Measurements from ENCODE around the gene NELFCD. TPM values are rescaled to one million over a fixed set of nuclear protein-coding genes. Genes with fewer than 3 reads are reported as not detected.

Gene NELFCD
- total and polyA plus RNA-seq, 2 donors = 40.6 to 42.7 TPM

DNA sequence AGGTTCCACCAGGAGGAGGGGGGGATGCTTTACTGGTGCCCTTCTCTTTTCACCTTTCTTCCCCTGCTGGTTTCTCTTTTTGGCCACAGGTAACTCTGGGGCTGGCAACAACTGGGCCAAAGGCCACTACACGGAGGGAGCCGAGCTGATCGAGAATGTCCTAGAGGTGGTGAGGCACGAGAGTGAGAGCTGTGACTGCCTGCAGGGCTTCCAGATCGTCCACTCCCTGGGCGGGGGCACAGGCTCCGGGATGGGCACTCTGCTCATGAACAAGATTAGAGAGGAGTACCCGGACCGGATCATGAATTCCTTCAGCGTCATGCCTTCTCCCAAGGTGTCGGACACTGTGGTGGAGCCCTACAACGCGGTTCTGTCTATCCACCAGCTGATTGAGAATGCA, 42.6 kb downstream of the NELFCD start:
- H3K4me3 ChIP-seq (ENCODE audit: low read depth, low read length) = no peak overlapping the region
- peaks cover 2% of the 10 kb centered on the region for H3K36me3 ChIP-seq (ENCODE audit: insufficient read depth)
- H3K27ac ChIP-seq (ENCODE audit: low read depth) = no peak overlapping the region
- H3K4me1 ChIP-seq (ENCODE audit: insufficient read depth) = no peaks in the 10 kb centered on the region
- WGBS = 95% methylated on average over 13 of the region's 13 CpGs
- no peak for DNase-seq (ENCODE audit: extremely low spot score)

- WGBS = 96% methylated on average over 24 of the region's 24 CpGs
These were observed 43.1 kb downstream of the NELFCD start for GRCh38 chr20:59024111-59024530.

DNA sequence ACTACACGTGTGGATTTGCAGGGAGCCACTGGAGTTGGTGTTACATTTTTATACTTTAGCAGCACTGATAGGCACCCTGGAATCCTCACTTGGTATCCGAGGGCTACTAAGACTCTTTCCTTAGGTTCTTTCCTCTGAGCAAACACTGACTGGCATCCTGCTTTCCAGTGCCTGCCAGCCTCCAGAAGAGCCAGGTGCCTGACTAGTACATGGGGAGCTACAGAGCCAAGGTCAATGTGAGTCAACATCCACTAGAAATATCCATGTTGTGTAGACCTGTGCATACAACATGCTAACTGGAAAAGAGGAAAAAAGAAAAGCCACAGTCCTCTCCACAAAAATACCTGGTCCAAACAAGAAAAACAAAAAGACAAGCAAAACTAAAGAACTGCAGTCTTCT, 44.0 kb downstream of the NELFCD start:
- Histone ChIP-seq H3K4me3 (ENCODE audit: low read depth, low read length) (no peak overlapping the region), H3K27ac (ENCODE audit: low read depth) (no peak overlapping the region), H3K4me1 (ENCODE audit: insufficient read depth) (no peaks in the 10 kb centered on the region), H3K36me3 (ENCODE audit: insufficient read depth) (peaks cover 2% of the 10 kb centered on the region)
- no peak for DNase-seq (ENCODE audit: extremely low spot score)
- WGBS = 62% methylated on average over 2 of the region's 2 CpGs

More at GRCh38 chr20:59024111-59024530, 43.1 kb downstream of the NELFCD start:
- DNase-seq (ENCODE audit: extremely low spot score) = no peak
- H3K4me3 ChIP-seq (ENCODE audit: low read depth, low read length) = no peak overlapping the region
- no peak overlapping the region for H3K27ac ChIP-seq (ENCODE audit: low read depth)
- peaks cover 2% of the 10 kb centered on the region for H3K36me3 ChIP-seq (ENCODE audit: insufficient read depth)
- no peaks in the 10 kb centered on the region for H3K4me1 ChIP-seq (ENCODE audit: insufficient read depth)

GRCh38 chr20:59025511-59025910, 44.5 kb downstream of the NELFCD start:
- no peak overlapping the region for H3K4me3 ChIP-seq (ENCODE audit: low read depth, low read length)
- no peak for DNase-seq (ENCODE audit: extremely low spot score)
- WGBS = 91% methylated on average over 4 of the region's 4 CpGs
- no peaks in the 10 kb centered on the region for H3K4me1 ChIP-seq (ENCODE audit: insufficient read depth)
- peaks cover 2% of the 10 kb centered on the region for H3K36me3 ChIP-seq (ENCODE audit: insufficient read depth)
- no peak overlapping the region for H3K27ac ChIP-seq (ENCODE audit: low read depth)

DNA sequence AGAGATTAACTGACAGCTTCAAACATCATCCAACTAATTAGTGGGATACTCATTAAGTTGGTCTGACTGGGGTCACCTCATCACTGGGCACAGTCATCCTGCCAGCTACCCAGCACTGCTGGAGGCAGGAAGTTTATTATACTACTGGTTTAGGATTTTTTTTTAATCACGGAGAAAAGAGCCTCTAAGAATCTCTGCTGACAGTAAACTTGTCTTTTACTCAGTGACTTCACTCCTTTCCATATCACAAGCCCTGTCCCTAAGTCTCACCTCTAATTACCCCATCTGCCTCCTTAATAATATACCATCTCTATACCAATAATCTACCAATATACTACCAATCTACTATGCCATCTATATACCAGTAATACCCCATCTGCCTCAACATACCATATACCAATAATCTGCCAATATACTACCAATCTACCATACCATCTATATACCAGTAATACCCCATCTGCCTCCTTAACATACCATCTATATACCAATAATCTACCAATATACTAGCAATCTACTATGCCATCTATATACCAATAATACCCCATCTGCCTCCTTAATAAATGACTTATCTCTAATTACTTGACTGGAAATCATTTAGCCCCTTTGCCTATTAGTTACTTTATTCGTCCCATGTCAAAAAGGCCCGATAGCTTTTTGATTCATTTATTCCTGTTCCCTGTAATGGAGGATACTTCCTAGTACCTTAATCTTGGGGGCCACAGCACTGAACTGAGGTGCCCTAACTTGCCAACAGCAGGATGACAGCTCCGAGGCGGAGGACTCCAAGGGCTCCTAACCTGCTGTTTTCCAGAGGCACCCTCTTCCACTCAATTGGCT, 46.1 kb downstream of the NELFCD start:
- Histone ChIP-seq H3K36me3 (ENCODE audit: insufficient read depth) (peaks cover 2% of the 10 kb centered on the region), H3K4me3 (ENCODE audit: low read depth, low read length) (no peak overlapping the region), H3K4me1 (ENCODE audit: insufficient read depth) (peaks cover 2% of the 10 kb centered on the region), H3K27ac (ENCODE audit: low read depth) (no peak overlapping the region)
- 77% methylated on average over 5 of the region's 5 CpGs for WGBS
- DNase-seq (ENCODE audit: extremely low spot score) = no peak

DNA sequence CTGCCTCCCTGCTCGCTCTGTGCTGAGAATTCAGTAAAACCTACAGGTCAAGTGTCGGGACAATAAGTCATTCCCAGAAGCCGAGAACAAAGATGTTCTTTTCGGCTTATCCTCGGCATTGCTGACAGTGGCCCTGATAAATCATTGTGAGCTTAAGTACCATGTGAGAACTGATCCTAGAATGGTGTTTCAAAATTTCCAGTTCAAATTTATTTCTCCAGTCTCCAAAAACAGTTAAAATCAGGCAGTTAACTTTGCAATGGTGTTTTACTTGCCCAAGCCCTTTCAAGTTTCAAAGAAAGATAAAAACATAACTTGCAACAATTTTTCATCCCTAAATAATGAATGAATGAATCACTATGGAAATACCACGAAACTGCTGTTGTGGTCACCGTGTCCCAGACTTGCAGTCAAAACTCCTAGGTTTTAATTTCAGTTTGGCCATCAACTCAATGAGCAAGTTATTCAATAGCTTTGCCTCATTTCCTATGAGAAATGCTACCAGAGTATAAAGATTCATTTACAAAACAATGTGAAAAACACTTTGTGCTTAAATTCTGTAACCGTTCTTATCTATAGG, 46.8 kb downstream of the NELFCD start:
- Histone ChIP-seq H3K4me1 (ENCODE audit: insufficient read depth) (peaks cover 2% of the 10 kb centered on the region), H3K4me3 (ENCODE audit: low read depth, low read length) (no peak overlapping the region), H3K36me3 (ENCODE audit: insufficient read depth) (peaks cover 2% of the 10 kb centered on the region), H3K27ac (ENCODE audit: low read depth) (no peak overlapping the region)
- 72% methylated on average over 8 of the region's 8 CpGs for WGBS
- DNase-seq (ENCODE audit: extremely low spot score) = no peak

- H3K27ac ChIP-seq (ENCODE audit: low read depth) = no peak overlapping the region
- DNase-seq (ENCODE audit: extremely low spot score) = no peak
- no peak overlapping the region for H3K4me3 ChIP-seq (ENCODE audit: low read depth, low read length)
- peaks cover 2% of the 10 kb centered on the region for H3K4me1 ChIP-seq (ENCODE audit: insufficient read depth)
- peaks cover 2% of the 10 kb centered on the region for H3K36me3 ChIP-seq (ENCODE audit: insufficient read depth)
- 36% methylated on average over 2 of the region's 2 CpGs for WGBS
These were observed 47.8 kb downstream of the NELFCD start for GRCh38 chr20:59028812-59029211.

DNA sequence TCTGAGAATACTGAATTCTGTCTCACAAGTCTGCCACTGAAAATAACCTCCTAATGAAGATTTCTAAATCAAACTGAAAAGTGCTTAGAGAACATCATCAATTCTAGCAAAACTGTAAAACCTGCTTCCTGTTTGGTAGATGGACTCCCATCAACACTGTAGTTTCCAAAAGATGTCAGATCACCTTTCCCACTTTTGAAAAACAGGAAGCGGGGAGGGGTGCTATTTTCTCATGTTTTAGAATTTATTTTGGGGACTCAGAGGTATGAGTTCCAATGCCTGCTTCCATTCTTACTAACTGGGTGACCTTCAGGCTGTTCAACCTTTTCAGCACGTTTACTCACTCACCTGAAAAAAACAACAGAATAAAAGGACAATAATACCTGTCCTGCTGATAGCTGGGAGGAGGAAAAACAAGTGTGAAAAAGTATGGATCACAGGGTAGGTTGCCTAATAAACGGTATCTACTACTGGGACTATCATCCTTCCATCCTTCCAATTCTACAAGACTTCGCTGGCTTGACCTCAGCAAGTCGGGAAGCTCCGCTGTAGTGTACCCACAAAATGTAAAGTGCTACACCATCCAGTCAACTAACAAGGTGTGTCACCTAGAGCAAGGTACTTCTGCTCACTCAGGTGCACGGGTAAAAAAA, 50.0 kb downstream of the NELFCD start:
- WGBS = 76% methylated on average over 7 of the region's 7 CpGs
- Histone ChIP-seq H3K27ac (ENCODE audit: low read depth) (no peak overlapping the region), H3K36me3 (ENCODE audit: insufficient read depth) (peaks cover 1% of the 10 kb centered on the region), H3K4me3 (ENCODE audit: low read depth, low read length) (peak overlapping the region; percentile 72), H3K4me1 (ENCODE audit: insufficient read depth) (peaks cover 2% of the 10 kb centered on the region)
- DNase-seq (ENCODE audit: extremely low spot score) = no peak

- H3K4me1 ChIP-seq (ENCODE audit: insufficient read depth) = peaks cover 2% of the 10 kb centered on the region
- peaks cover 2% of the 10 kb centered on the region for H3K36me3 ChIP-seq (ENCODE audit: insufficient read depth)
- 14% methylated on average over 13 of the region's 13 CpGs for WGBS
- peak overlapping the region; percentile 72 for H3K4me3 ChIP-seq (ENCODE audit: low read depth, low read length)
- peak overlapping the region; percentile 77 for H3K27ac ChIP-seq (ENCODE audit: low read depth)
- no peak for DNase-seq (ENCODE audit: extremely low spot score)
These were observed 50.5 kb downstream of the NELFCD start for GRCh38 chr20:59031564-59032022.

DNA sequence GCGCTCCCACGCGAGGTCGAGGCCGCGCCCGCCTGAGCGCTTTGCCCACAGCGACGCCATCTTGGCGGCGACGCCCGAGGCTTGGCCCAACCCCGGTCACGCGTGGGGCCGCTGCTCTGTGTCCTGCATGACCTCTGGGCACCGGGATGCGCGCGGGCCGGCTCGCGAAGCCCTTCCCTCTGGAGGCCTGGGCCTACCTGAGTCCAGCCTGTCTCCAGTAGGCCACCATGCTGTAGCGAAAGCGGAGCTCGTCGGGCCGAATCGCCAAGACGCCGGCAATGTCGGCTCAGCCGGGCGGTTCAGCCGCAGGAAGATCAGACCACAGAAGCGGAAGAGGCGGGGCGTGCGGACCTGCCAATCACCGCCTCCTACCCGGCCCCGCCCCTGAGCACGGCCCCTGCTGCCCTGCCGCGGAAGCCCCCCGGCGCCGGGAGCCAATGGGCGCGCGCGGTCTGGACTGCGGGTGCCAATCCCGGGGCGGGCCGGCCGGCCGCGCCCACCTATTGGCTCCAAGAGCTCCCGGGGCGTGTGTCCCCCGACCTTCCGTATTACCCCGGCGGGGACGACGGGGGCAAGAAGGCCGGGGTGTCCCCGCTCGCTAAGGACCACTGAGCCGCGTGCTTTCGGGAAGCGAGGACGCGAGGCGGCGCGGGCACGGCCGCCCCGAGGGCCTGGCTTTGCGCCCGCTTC, 51.1 kb downstream of the NELFCD start, which contains the start of gene ATP5F1E:
Gene ATP5F1E, minus strand, starts transcription at position 313 of the 690 bp plus-strand sequence. Its CDS starts 84 bp downstream, at position 229.
- WGBS = under 1% methylated on average over 86 of the region's 86 CpGs
- Histone ChIP-seq H3K4me1 (ENCODE audit: insufficient read depth) (peaks cover 2% of the 10 kb centered on the region), H3K36me3 (ENCODE audit: insufficient read depth) (peaks cover 2% of the 10 kb centered on the region), H3K4me3 (ENCODE audit: low read depth, low read length) (peak within 1 kb of the TSS; percentile 72), H3K27ac (ENCODE audit: low read depth) (peak within 1 kb of the TSS; percentile 90)
- peak; percentile 79 for DNase-seq (ENCODE audit: extremely low spot score)

GRCh38 chr20:59032713-59033059, 51.6 kb downstream of the NELFCD start:
- Histone ChIP-seq H3K4me1 (ENCODE audit: insufficient read depth) (peaks cover 2% of the 10 kb centered on the region), H3K27ac (ENCODE audit: low read depth) (peak overlapping the region; percentile 90), H3K4me3 (ENCODE audit: low read depth, low read length) (peak overlapping the region; percentile 72), H3K36me3 (ENCODE audit: insufficient read depth) (peaks cover 2% of the 10 kb centered on the region)
- WGBS = under 1% methylated on average over 13 of the region's 13 CpGs
- DNase-seq (ENCODE audit: extremely low spot score) = no peak

DNA sequence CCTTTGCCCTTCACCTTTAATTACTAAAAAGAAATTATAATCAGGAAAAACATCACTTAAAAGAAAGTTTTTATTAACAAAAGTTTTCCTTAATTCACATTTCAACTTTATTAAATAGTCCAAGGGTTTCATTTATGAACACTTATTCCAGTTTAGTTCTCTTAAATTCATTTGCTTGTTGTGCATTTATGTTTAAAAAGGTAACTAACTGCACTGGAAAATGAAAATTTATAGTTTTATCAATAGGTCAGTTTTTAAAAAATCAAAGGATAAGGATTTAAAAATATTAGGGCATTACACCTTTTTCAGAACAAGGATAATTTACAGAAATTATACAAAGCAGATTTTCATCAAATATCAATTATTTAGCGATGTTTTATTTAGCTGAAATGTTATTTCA, 52.0 kb downstream of the NELFCD start:
- peaks cover 5% of the 10 kb centered on the region for H3K36me3 ChIP-seq (ENCODE audit: insufficient read depth)
- 95% methylated on average over 1 of the region's 1 CpG for WGBS

GRCh38 chr20:59033616-59034165, 52.6 kb downstream of the NELFCD start:
- no peak overlapping the region for H3K4me3 ChIP-seq (ENCODE audit: low read depth, low read length)
- H3K4me1 ChIP-seq (ENCODE audit: insufficient read depth) = peaks cover 2% of the 10 kb centered on the region
- 87% methylated on average over 2 of the region's 2 CpGs for WGBS
- no peak overlapping the region for H3K27ac ChIP-seq (ENCODE audit: low read depth)
- H3K36me3 ChIP-seq (ENCODE audit: insufficient read depth) = peaks cover 5% of the 10 kb centered on the region
- DNase-seq (ENCODE audit: extremely low spot score) = no peak

More for the DNA sequence above, 52.0 kb downstream of the NELFCD start:
- DNase-seq (ENCODE audit: extremely low spot score) = no peak
- peaks cover 2% of the 10 kb centered on the region for H3K4me1 ChIP-seq (ENCODE audit: insufficient read depth)
- no peak overlapping the region for H3K27ac ChIP-seq (ENCODE audit: low read depth)
- H3K4me3 ChIP-seq (ENCODE audit: low read depth, low read length) = no peak overlapping the region

All from urinary bladder (tissue), 4 donors.